Measurements from ENCODE around the gene HSH2D.
"Not testable (repeated sequence)": the region's sequence is repeated elsewhere in the genome, so short reads cannot be mapped to it uniquely, and the experiment has no call there.

HSH2D gene

GRCh38 chr19:16143399-16144215, at the start of gene HSH2D:
Gene HSH2D (plus strand): TSS chr19:16143685. CDS start chr19:16148751, 5,066 bp downstream.
- Mint-ChIP-seq H3K9me3 (no peaks in the 10 kb centered on the region), H3K4me3 (peak within 1 kb of the TSS; percentile 86), H3K27ac (peak within 1 kb of the TSS; percentile 92), H3K27me3 (no peaks in the 10 kb centered on the region), H3K36me3 (ENCODE audit: low read depth) (peaks cover 10% of the 10 kb centered on the region), H3K4me1 (ENCODE audit: low read depth) (peaks cover 37% of the 10 kb centered on the region)
- peak; percentile 80 for DNase-seq

- H3K4me1 Mint-ChIP-seq (ENCODE audit: low read depth) = peaks cover 34% of the 10 kb centered on the region
- peak overlapping the region; percentile 41 for H3K4me3 Mint-ChIP-seq
- H3K27me3 Mint-ChIP-seq = no peaks in the 10 kb centered on the region
- DNase-seq = no peak
- H3K9me3 Mint-ChIP-seq = no peaks in the 10 kb centered on the region
- H3K36me3 Mint-ChIP-seq (ENCODE audit: low read depth) = peaks cover 96% of the 10 kb centered on the region
- peak overlapping the region; percentile 92 for H3K27ac Mint-ChIP-seq
These were observed 49.0 kb upstream of the HSH2D start for GRCh38 chr19:16094360-16095070.

GRCh38 chr19:16095071-16095571, 48.4 kb upstream of the HSH2D start:
- H3K9me3 Mint-ChIP-seq = no peaks in the 10 kb centered on the region
- no peaks in the 10 kb centered on the region for H3K27me3 Mint-ChIP-seq
- H3K36me3 Mint-ChIP-seq (ENCODE audit: low read depth) = peaks cover 96% of the 10 kb centered on the region
- peak overlapping the region; percentile 92 for H3K27ac Mint-ChIP-seq
- peak; percentile 57 for DNase-seq
- H3K4me3 Mint-ChIP-seq = peak overlapping the region; percentile 41
- peaks cover 34% of the 10 kb centered on the region for H3K4me1 Mint-ChIP-seq (ENCODE audit: low read depth)

GRCh38 chr19:16096280-16096855, 47.1 kb upstream of the HSH2D start:
- Mint-ChIP-seq H3K4me1 (ENCODE audit: low read depth) (peaks cover 34% of the 10 kb centered on the region), H3K36me3 (ENCODE audit: low read depth) (peaks cover 96% of the 10 kb centered on the region), H3K4me3 (no peak overlapping the region)

GRCh38 chr19:16098416-16098768, 45.1 kb upstream of the HSH2D start:
- H3K9me3 Mint-ChIP-seq = no peaks in the 10 kb centered on the region
- peaks cover 96% of the 10 kb centered on the region for H3K36me3 Mint-ChIP-seq (ENCODE audit: low read depth)
- H3K27me3 Mint-ChIP-seq = no peaks in the 10 kb centered on the region
- no peak overlapping the region for H3K4me3 Mint-ChIP-seq
- no peak for DNase-seq
- H3K4me1 Mint-ChIP-seq (ENCODE audit: low read depth) = peaks cover 30% of the 10 kb centered on the region
- H3K27ac Mint-ChIP-seq = peak overlapping the region; percentile 16

More at GRCh38 chr19:16096280-16096855, 47.1 kb upstream of the HSH2D start:
- no peaks in the 10 kb centered on the region for H3K9me3 Mint-ChIP-seq
- no peak for DNase-seq
- peak overlapping the region; percentile 85 for H3K27ac Mint-ChIP-seq
- no peaks in the 10 kb centered on the region for H3K27me3 Mint-ChIP-seq

- no peaks in the 10 kb centered on the region for H3K27me3 Mint-ChIP-seq
- H3K9me3 Mint-ChIP-seq = no peaks in the 10 kb centered on the region
- H3K27ac Mint-ChIP-seq = no peak overlapping the region
- H3K4me3 Mint-ChIP-seq = no peak overlapping the region
- H3K4me1 Mint-ChIP-seq (ENCODE audit: low read depth) = peaks cover 27% of the 10 kb centered on the region
- H3K36me3 Mint-ChIP-seq (ENCODE audit: low read depth) = peaks cover 95% of the 10 kb centered on the region
- DNase-seq = no peak
These were observed 44.7 kb upstream of the HSH2D start for GRCh38 chr19:16098821-16099220.

GRCh38 chr19:16099314-16099965, 44.0 kb upstream of the HSH2D start:
- peaks cover 90% of the 10 kb centered on the region for H3K36me3 Mint-ChIP-seq (ENCODE audit: low read depth)
- not testable (repeated sequence) for H3K27ac Mint-ChIP-seq, H3K9me3 Mint-ChIP-seq

GRCh38 chr19:16100524-16100923, 43.0 kb upstream of the HSH2D start:
- Mint-ChIP-seq H3K4me1 (ENCODE audit: low read depth) (peaks cover 18% of the 10 kb centered on the region), H3K27ac (no peak overlapping the region), H3K4me3 (no peak overlapping the region), H3K27me3 (no peaks in the 10 kb centered on the region), H3K36me3 (ENCODE audit: low read depth) (peaks cover 84% of the 10 kb centered on the region), H3K9me3 (no peaks in the 10 kb centered on the region)
- DNase-seq = no peak

More at GRCh38 chr19:16099314-16099965, 44.0 kb upstream of the HSH2D start:
- H3K27me3 Mint-ChIP-seq, DNase-seq, H3K4me3 Mint-ChIP-seq: not testable (repeated sequence)
- peaks cover 26% of the 10 kb centered on the region for H3K4me1 Mint-ChIP-seq (ENCODE audit: low read depth)

- H3K9me3 Mint-ChIP-seq = no peaks in the 10 kb centered on the region
These were observed 38.8 kb upstream of the HSH2D start for GRCh38 chr19:16104722-16105121.

GRCh38 chr19:16106121-16106520, 37.4 kb upstream of the HSH2D start:
- H3K27ac Mint-ChIP-seq = peak overlapping the region; percentile 58
- H3K36me3 Mint-ChIP-seq (ENCODE audit: low read depth) = peaks cover 31% of the 10 kb centered on the region

More at GRCh38 chr19:16104722-16105121, 38.8 kb upstream of the HSH2D start:
- H3K4me1 Mint-ChIP-seq (ENCODE audit: low read depth) = peaks cover 4% of the 10 kb centered on the region
- DNase-seq = no peak
- peaks cover 45% of the 10 kb centered on the region for H3K36me3 Mint-ChIP-seq (ENCODE audit: low read depth)
- no peaks in the 10 kb centered on the region for H3K27me3 Mint-ChIP-seq
- peak overlapping the region; percentile 61 for H3K27ac Mint-ChIP-seq
- H3K4me3 Mint-ChIP-seq = no peak overlapping the region

GRCh38 chr19:16111160-16111908, 32.2 kb upstream of the HSH2D start, which contains the start of gene RAB8A:
Gene RAB8A (plus strand): TSS chr19:16111889. CDS start chr19:16111902, 13 bp downstream.
- H3K36me3 Mint-ChIP-seq (ENCODE audit: low read depth) = peaks cover 39% of the 10 kb centered on the region
- peaks cover 37% of the 10 kb centered on the region for H3K4me1 Mint-ChIP-seq (ENCODE audit: low read depth)
- H3K4me3 Mint-ChIP-seq = peak within 1 kb of the TSS; percentile 99
- DNase-seq = peak; percentile 100
- H3K9me3 Mint-ChIP-seq = no peaks in the 10 kb centered on the region
- peak within 1 kb of the TSS; percentile 99 for H3K27ac Mint-ChIP-seq
- H3K27me3 Mint-ChIP-seq = no peaks in the 10 kb centered on the region

More at GRCh38 chr19:16106121-16106520, 37.4 kb upstream of the HSH2D start:
- H3K4me1 Mint-ChIP-seq (ENCODE audit: low read depth) = peaks cover 6% of the 10 kb centered on the region
- no peaks in the 10 kb centered on the region for H3K27me3 Mint-ChIP-seq
- H3K4me3 Mint-ChIP-seq = no peak overlapping the region
- no peaks in the 10 kb centered on the region for H3K9me3 Mint-ChIP-seq
- no peak for DNase-seq

- Mint-ChIP-seq H3K27ac (peak overlapping the region; percentile 99), H3K4me1 (ENCODE audit: low read depth) (peaks cover 44% of the 10 kb centered on the region), H3K9me3 (no peaks in the 10 kb centered on the region), H3K36me3 (ENCODE audit: low read depth) (peaks cover 46% of the 10 kb centered on the region), H3K27me3 (no peaks in the 10 kb centered on the region), H3K4me3 (peak overlapping the region; percentile 99)
- no peak for DNase-seq
These were observed 31.4 kb upstream of the HSH2D start for GRCh38 chr19:16111909-16112752.

GRCh38 chr19:16112778-16113177, 30.7 kb upstream of the HSH2D start:
- peaks cover 50% of the 10 kb centered on the region for H3K4me1 Mint-ChIP-seq (ENCODE audit: low read depth)
- peak overlapping the region; percentile 99 for H3K27ac Mint-ChIP-seq
- H3K4me3 Mint-ChIP-seq = peak overlapping the region; percentile 99
- H3K36me3 Mint-ChIP-seq (ENCODE audit: low read depth) = peaks cover 53% of the 10 kb centered on the region
- DNase-seq = no peak
- no peaks in the 10 kb centered on the region for H3K9me3 Mint-ChIP-seq
- H3K27me3 Mint-ChIP-seq = no peaks in the 10 kb centered on the region

Measured in activated T-cell treated with anti-CD3 and anti-CD28 coated beads, Interleukin-2, amount 50 U/mL, for 24 hours (primary cell).